Measurements from ENCODE around the gene COL25A1.
"Not testable (repeated sequence)": the region's sequence is repeated elsewhere in the genome, so short reads cannot be mapped to it uniquely, and the experiment has no call there.

The COL25A1 gene

GRCh38 chr4:109079201-109079600 lies 223.3 kb downstream of the COL25A1 start:
- TF ChIP-seq YY1 (IDR thresholded peaks at IDR 0.05; ENCODE audit: insufficient read depth, insufficient read length) (no peak), SUZ12 (IDR thresholded peaks at IDR 0.05; ENCODE audit: extremely low read depth, insufficient read depth, insufficient read length) (no peak), ZNF274 (IDR thresholded peaks at IDR 0.05; ENCODE audit: low read depth, low read length) (no peak)
- H3K9me3 ChIP-seq (ENCODE audit: insufficient read depth, low read length), result no peaks in the 10 kb centered on the region
- no peaks in the 10 kb centered on the region for H3K27me3 ChIP-seq (ENCODE audit: insufficient read depth, insufficient read length)
- no peak for DNase-seq (ENCODE audit: low read depth, low spot score)
- no peaks in the 10 kb centered on the region for H3K4me1 ChIP-seq (ENCODE audit: insufficient read depth, insufficient read length)
- no peak overlapping the region for H3K9ac ChIP-seq (ENCODE audit: insufficient read length, low read depth)
- H3K4me3 ChIP-seq (ENCODE audit: insufficient read length, low read depth), result no peak overlapping the region
- H3K36me3 ChIP-seq (ENCODE audit: insufficient read depth, insufficient read length, low read length), result no peaks in the 10 kb centered on the region

- H3K27me3 ChIP-seq (ENCODE audit: insufficient read depth, insufficient read length), result no peaks in the 10 kb centered on the region
- H3K4me3 ChIP-seq (ENCODE audit: insufficient read length, low read depth), result no peak overlapping the region
- no peaks in the 10 kb centered on the region for H3K36me3 ChIP-seq (ENCODE audit: insufficient read depth, insufficient read length, low read length)
- TF ChIP-seq YY1 (IDR thresholded peaks at IDR 0.05; ENCODE audit: insufficient read depth, insufficient read length) (no peak), SUZ12 (IDR thresholded peaks at IDR 0.05; ENCODE audit: extremely low read depth, insufficient read depth, insufficient read length) (no peak), ZNF274 (IDR thresholded peaks at IDR 0.05; ENCODE audit: low read depth, low read length) (no peak)
- DNase-seq (ENCODE audit: low read depth, low spot score), result no peak
- no peaks in the 10 kb centered on the region for H3K4me1 ChIP-seq (ENCODE audit: insufficient read depth, insufficient read length)
- H3K9ac ChIP-seq (ENCODE audit: insufficient read length, low read depth), result no peak overlapping the region
- H3K9me3 ChIP-seq (ENCODE audit: insufficient read depth, low read length), result no peaks in the 10 kb centered on the region
Measured at GRCh38 chr4:109078724-109079123, 223.7 kb downstream of the COL25A1 start.

DNA sequence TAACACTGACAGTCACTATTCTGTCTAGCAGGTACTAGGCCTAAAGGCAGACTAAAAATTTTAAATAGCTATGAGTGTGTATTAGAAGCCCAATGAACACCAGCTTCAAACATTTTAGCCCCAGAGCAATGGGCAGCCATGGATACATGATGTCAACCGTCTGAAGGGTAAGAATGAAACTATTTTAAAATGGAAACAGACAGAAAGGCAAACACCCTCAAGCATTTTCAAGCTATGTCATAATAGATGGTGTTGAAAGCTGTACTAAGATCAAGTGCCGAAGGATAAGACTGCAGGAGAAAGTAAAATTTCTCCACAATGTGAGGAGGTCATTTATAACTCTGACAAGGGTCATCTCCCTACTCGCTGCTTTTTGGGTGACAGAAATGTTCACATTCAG lies 225.0 kb downstream of the COL25A1 start:
- H3K9ac ChIP-seq (ENCODE audit: insufficient read length, low read depth), result no peak overlapping the region
- DNase-seq (ENCODE audit: low read depth, low spot score), result no peak
- H3K9me3 ChIP-seq (ENCODE audit: insufficient read depth, low read length), result no peaks in the 10 kb centered on the region
- H3K4me3 ChIP-seq (ENCODE audit: insufficient read length, low read depth), result no peak overlapping the region
- no peak for TF ChIP-seq ZNF274 (IDR thresholded peaks at IDR 0.05; ENCODE audit: low read depth, low read length)
- H3K27me3 ChIP-seq (ENCODE audit: insufficient read depth, insufficient read length), result no peaks in the 10 kb centered on the region
- no peaks in the 10 kb centered on the region for H3K4me1 ChIP-seq (ENCODE audit: insufficient read depth, insufficient read length)
- no peaks in the 10 kb centered on the region for H3K36me3 ChIP-seq (ENCODE audit: insufficient read depth, insufficient read length, low read length)

GRCh38 chr4:109076709-109077108 lies 225.7 kb downstream of the COL25A1 start:
- H3K4me3 ChIP-seq (ENCODE audit: insufficient read length, low read depth); H3K9me3 ChIP-seq (ENCODE audit: insufficient read depth, low read length); H3K36me3 ChIP-seq (ENCODE audit: insufficient read depth, insufficient read length, low read length); H3K4me1 ChIP-seq (ENCODE audit: insufficient read depth, insufficient read length); DNase-seq (ENCODE audit: low read depth, low spot score); H3K9ac ChIP-seq (ENCODE audit: insufficient read length, low read depth); H3K27me3 ChIP-seq (ENCODE audit: insufficient read depth, insufficient read length): not testable (repeated sequence)

GRCh38 chr4:109075621-109076020 lies 226.8 kb downstream of the COL25A1 start:
- Histone ChIP-seq H3K36me3 (ENCODE audit: insufficient read depth, insufficient read length, low read length) (no peaks in the 10 kb centered on the region), H3K9me3 (ENCODE audit: insufficient read depth, low read length) (no peaks in the 10 kb centered on the region), H3K27me3 (ENCODE audit: insufficient read depth, insufficient read length) (no peaks in the 10 kb centered on the region), H3K9ac (ENCODE audit: insufficient read length, low read depth) (no peak overlapping the region), H3K4me1 (ENCODE audit: insufficient read depth, insufficient read length) (no peaks in the 10 kb centered on the region), H3K4me3 (ENCODE audit: insufficient read length, low read depth) (no peak overlapping the region)
- DNase-seq (ENCODE audit: low read depth, low spot score), result no peak
- TF ChIP-seq ZNF274 (IDR thresholded peaks at IDR 0.05; ENCODE audit: low read depth, low read length), result no peak

- no peak overlapping the region for H3K4me3 ChIP-seq (ENCODE audit: insufficient read length, low read depth)
- H3K9me3 ChIP-seq (ENCODE audit: insufficient read depth, low read length), result no peaks in the 10 kb centered on the region
- no peaks in the 10 kb centered on the region for H3K36me3 ChIP-seq (ENCODE audit: insufficient read depth, insufficient read length, low read length)
- TF ChIP-seq ZNF274 (IDR thresholded peaks at IDR 0.05; ENCODE audit: low read depth, low read length) (no peak), SUZ12 (IDR thresholded peaks at IDR 0.05; ENCODE audit: extremely low read depth, insufficient read depth, insufficient read length) (no peak), YY1 (IDR thresholded peaks at IDR 0.05; ENCODE audit: insufficient read depth, insufficient read length) (no peak)
- DNase-seq (ENCODE audit: low read depth, low spot score), result no peak
- H3K4me1 ChIP-seq (ENCODE audit: insufficient read depth, insufficient read length), result no peaks in the 10 kb centered on the region
- no peak overlapping the region for H3K9ac ChIP-seq (ENCODE audit: insufficient read length, low read depth)
- no peaks in the 10 kb centered on the region for H3K27me3 ChIP-seq (ENCODE audit: insufficient read depth, insufficient read length)
Measured at GRCh38 chr4:109072595-109072994, 229.9 kb downstream of the COL25A1 start.

GRCh38 chr4:109070677-109071076 lies 231.8 kb downstream of the COL25A1 start:
- H3K27me3 ChIP-seq (ENCODE audit: insufficient read depth, insufficient read length); H3K4me3 ChIP-seq (ENCODE audit: insufficient read length, low read depth); H3K4me1 ChIP-seq (ENCODE audit: insufficient read depth, insufficient read length); DNase-seq (ENCODE audit: low read depth, low spot score); H3K9me3 ChIP-seq (ENCODE audit: insufficient read depth, low read length); H3K36me3 ChIP-seq (ENCODE audit: insufficient read depth, insufficient read length, low read length); H3K9ac ChIP-seq (ENCODE audit: insufficient read length, low read depth): not testable (repeated sequence)

- no peaks in the 10 kb centered on the region for H3K9me3 ChIP-seq (ENCODE audit: insufficient read depth, low read length)
- H3K4me3 ChIP-seq (ENCODE audit: insufficient read length, low read depth), result no peak overlapping the region
- no peak for TF ChIP-seq ZNF274 (IDR thresholded peaks at IDR 0.05; ENCODE audit: low read depth, low read length)
- no peak for TF ChIP-seq SUZ12 (IDR thresholded peaks at IDR 0.05; ENCODE audit: extremely low read depth, insufficient read depth, insufficient read length)
- TF ChIP-seq YY1 (IDR thresholded peaks at IDR 0.05; ENCODE audit: insufficient read depth, insufficient read length), result no peak
- H3K9ac ChIP-seq (ENCODE audit: insufficient read length, low read depth), result no peak overlapping the region
- no peaks in the 10 kb centered on the region for H3K36me3 ChIP-seq (ENCODE audit: insufficient read depth, insufficient read length, low read length)
- no peaks in the 10 kb centered on the region for H3K4me1 ChIP-seq (ENCODE audit: insufficient read depth, insufficient read length)
- DNase-seq (ENCODE audit: low read depth, low spot score), result no peak
- no peaks in the 10 kb centered on the region for H3K27me3 ChIP-seq (ENCODE audit: insufficient read depth, insufficient read length)
Measured at GRCh38 chr4:109067508-109068235, 234.8 kb downstream of the COL25A1 start.

Data from NT2/D1 (cell line).